Kidney (tissue), 14 donors: ENCODE results near the gene CIRBP. TPM values are rescaled to one million over a fixed set of nuclear protein-coding genes. Genes with fewer than 3 reads are reported as not detected.

Source experiments
- DNase-seq, 5 donors: peaks; one replicate each; pipeline ENCODE4 v3.0.0-alpha.2; 2013 to 2020
- FAIRE-seq: peaks from 2 replicates; lab custom pipeline; 2012; peaks lifted over from hg19 to GRCh38; lab: Jason Lieb, UNC
- H3K27ac ChIP-seq, 2 donors: one replicate each; pipeline ENCODE4 v1.7.0; 2013; ENCODE audit warnings: low read depth in 2 of 2, low read length in 2 of 2, inconsistent platforms in 1 of 2
- H3K27me3 ChIP-seq: one replicate; pipeline ENCODE4 v1.7.1; 2013; ENCODE audit warnings: low read length, inconsistent platforms; ENCODE audit not compliant: control insufficient read depth, insufficient read depth
- H3K36me3 ChIP-seq, 3 donors: one replicate each; pipeline versions ENCODE4 v1.7.0 to v1.7.1; 2013; ENCODE audit warnings: low read length in 3 of 3, control low read depth in 1 of 3, inconsistent platforms in 1 of 3; ENCODE audit not compliant: insufficient read depth in 3 of 3, control insufficient read depth in 2 of 3
- H3K4me1 ChIP-seq, 3 donors: one replicate each; pipeline versions ENCODE4 v1.7.0 to v1.7.1; 2013; ENCODE audit warnings: low read length in 3 of 3, inconsistent platforms in 1 of 3, low read depth in 1 of 3; ENCODE audit not compliant: control insufficient read depth in 2 of 3, insufficient read depth in 2 of 3
- H3K4me3 ChIP-seq, 3 donors: one replicate each; pipeline versions ENCODE4 v1.7.0 to v1.8.1; 2013; ENCODE audit warnings: low read length in 3 of 3, control low read depth in 1 of 3, inconsistent platforms in 1 of 3
- H3K9ac ChIP-seq, 3 donors: one replicate each; pipeline versions ENCODE4 v1.7.0 to v1.7.1; 2013; ENCODE audit warnings: low read length in 3 of 3, control low read depth in 1 of 3, inconsistent platforms in 1 of 3
- H3K9me3 ChIP-seq, 3 donors: one replicate each; pipeline versions ENCODE4 v1.7.0 to v1.7.1; 2013; ENCODE audit warnings: low read length in 3 of 3, control low read depth in 1 of 3, inconsistent platforms in 1 of 3; ENCODE audit not compliant: control insufficient read depth in 2 of 3, insufficient read depth in 1 of 3
- CTCF ChIP-seq: IDR thresholded peaks from 3 replicates; pipeline ENCODE4 v1.5.1; 2012; ENCODE audit warnings: mild to moderate bottlenecking, moderate library complexity, borderline replicate concordance; ENCODE audit not compliant: insufficient read depth; ENCODE audit errors: extremely low read depth
- intact Hi-C: fragments of 100-400 bp; cut with DNase I; formaldehyde crosslinking; loops from one replicate; pipeline ENCODE4 v1.11.1; 2022
- polyA plus RNA-seq: library from polyadenylated mRNA; stranded (reverse); fragments of 350-450 nt; fragmentation: Illumina TruSeq; extraction: RNeasy Lipid Tissue Mini Kit (QIAGEN cat#74804); gene quantifications from one replicate; pipeline ENCODE4 v1.2.3, GENCODE V29; 2014; ENCODE audit warnings: low read depth, low replicate concordance; ENCODE audit not compliant: insufficient read depth
- total RNA-seq: library from RNA; stranded (reverse); fragmentation: NEBNext Ultra II Directional; extraction: Animal tissue kit (Norgen Biotek cat#: 25700); gene quantifications from one replicate; pipeline ENCODE4 v1.2.1, GENCODE V29; 2021
- donor health status: control.
- donor health status: control.
- donor health status: control.
- donor health status: control.
- donor health status: control.
- donor health status: DM: yes; HTN: yes; CAD: no.
- donor health status: Normal renal cell carcinoma (clear cell type).

The CIRBP gene
- total and polyA plus RNA-seq, 2 donors from 2014 or later = 408 to 533 TPM

GRCh38 chr19:1264801-1265614, 4.1 kb upstream of the CIRBP start:
- no peak for TF ChIP-seq CTCF
- no peaks in the 10 kb centered on the region for H3K36me3 ChIP-seq
- intact Hi-C loops = no loop called here
- H3K4me1 ChIP-seq = peaks cover 3 to 57% (median 35%) of the 10 kb centered on the region in 3 donors
- no peaks in the 10 kb centered on the region for H3K27me3 ChIP-seq
- no peak overlapping the region for H3K4me3 ChIP-seq
- no peaks in the 10 kb centered on the region for H3K9me3 ChIP-seq
- peak overlapping the region; percentile 37 to 71 for H3K27ac ChIP-seq
- DNase-seq (peak; percentile 74 to 93 (median 83)), FAIRE-seq (no peak)
- H3K9ac ChIP-seq = no peak overlapping the region

GRCh38 chr19:1265615-1266128, 3.5 kb upstream of the CIRBP start:
- intact Hi-C loops = no loop called here
- Histone ChIP-seq H3K9ac (no peak overlapping the region), H3K4me1 (peaks cover 3 to 57% (median 31%) of the 10 kb centered on the region in 3 donors), H3K27me3 (no peaks in the 10 kb centered on the region), H3K27ac (peak overlapping the region; percentile 71 to 81), H3K36me3 (no peaks in the 10 kb centered on the region), H3K4me3 (peak overlapping the region in 1 of 3 donors; percentile 47), H3K9me3 (no peaks in the 10 kb centered on the region)
- no peak for FAIRE-seq
- no peak for TF ChIP-seq CTCF
- DNase-seq = peak in 3 of 5 donors; percentile 62 to 93 (median 82)

GRCh38 chr19:1266129-1266915, 2.8 kb upstream of the CIRBP start:
- no peaks in the 10 kb centered on the region for H3K27me3 ChIP-seq
- peaks cover 3 to 5% (median 3%) of the 10 kb centered on the region in 3 donors for H3K36me3 ChIP-seq
- H3K27ac ChIP-seq = peak overlapping the region; percentile 71 to 81
- FAIRE-seq = no peak
- no peak overlapping the region for H3K9ac ChIP-seq
- peak; percentile 81 to 97 (median 90) for DNase-seq
- H3K9me3 ChIP-seq = no peaks in the 10 kb centered on the region
- TF ChIP-seq CTCF = no peak
- peaks cover 3 to 62% (median 35%) of the 10 kb centered on the region in 3 donors for H3K4me1 ChIP-seq
- H3K4me3 ChIP-seq = peak overlapping the region in 1 of 3 donors; percentile 51
- intact Hi-C loops = no loop called here
